GM10266 (cell line): ENCODE data around the gene LTB4R2.
"Not testable (repeated sequence)": the region's sequence is repeated elsewhere in the genome, so short reads cannot be mapped to it uniquely, and the experiment has no call there.

Experiments used
- DNase-seq: peaks from one replicate; pipeline ENCODE4 v3.0.0; 2012; ENCODE audit errors: extremely low spot score
- CTCF ChIP-seq: IDR thresholded peaks from 2 replicates; pipeline ENCODE4 v1.5.1; 2012; ENCODE audit warnings: mild to moderate bottlenecking, low read depth; ENCODE audit not compliant: control insufficient read depth, insufficient read depth; ENCODE audit errors: missing control alignments

LTB4R2 gene

DNA sequence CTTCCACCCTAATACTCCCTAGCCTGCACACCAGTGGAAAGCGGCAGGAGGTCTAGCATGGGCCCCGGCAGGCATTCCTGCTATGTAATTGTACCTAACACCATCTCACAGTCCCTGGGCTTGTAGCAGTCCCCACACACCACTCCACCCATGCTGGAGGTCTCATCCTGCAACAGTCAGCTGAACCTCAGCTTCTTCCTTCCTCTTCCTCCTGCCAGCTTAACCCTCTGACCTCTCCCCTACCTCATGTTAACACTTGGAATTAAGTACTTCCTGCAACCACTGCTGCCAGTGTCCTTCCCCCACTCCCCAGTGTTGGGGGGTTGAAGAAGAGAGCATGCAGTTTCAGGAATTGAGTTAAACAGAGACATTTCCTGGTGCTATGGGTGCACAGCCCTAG lies 17.4 kb downstream of the LTB4R2 start:
- TF ChIP-seq CTCF: no peak
- no peak for DNase-seq

GRCh38 chr14:24327914-24328313 lies 18.0 kb downstream of the LTB4R2 start:
- DNase-seq: not testable (repeated sequence)
- TF ChIP-seq CTCF: peak; percentile 55

DNA sequence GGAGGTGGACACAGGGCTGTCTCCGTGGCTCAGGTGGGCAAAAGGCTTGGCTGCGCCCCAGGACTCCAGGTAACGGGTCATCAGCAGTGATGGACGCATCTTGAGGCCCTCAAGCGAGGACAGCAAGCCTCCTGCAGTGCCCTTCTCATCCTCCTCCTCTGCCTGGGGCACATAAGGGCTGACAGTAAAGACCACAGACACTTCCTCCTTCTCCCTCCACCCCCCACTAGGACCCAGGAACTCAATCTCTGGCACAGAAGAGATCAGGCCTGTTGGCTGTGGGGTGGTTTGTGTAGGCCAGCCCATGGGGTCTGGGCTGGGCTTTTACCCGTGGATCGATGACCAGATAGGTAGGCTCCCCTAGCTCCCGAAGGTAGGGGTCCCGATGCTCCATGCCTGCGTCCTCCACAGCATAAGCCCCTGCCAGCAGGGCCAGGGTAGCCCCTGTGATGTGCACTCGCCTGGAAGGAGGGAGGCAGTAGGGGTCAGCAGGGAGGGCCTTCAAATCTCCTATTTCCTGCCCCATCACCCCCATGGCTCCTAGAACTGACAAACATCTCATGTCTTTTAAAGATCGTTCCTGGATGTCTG lies 19.2 kb downstream of the LTB4R2 start:
- no peak for DNase-seq
- TF ChIP-seq CTCF: no peak

DNA sequence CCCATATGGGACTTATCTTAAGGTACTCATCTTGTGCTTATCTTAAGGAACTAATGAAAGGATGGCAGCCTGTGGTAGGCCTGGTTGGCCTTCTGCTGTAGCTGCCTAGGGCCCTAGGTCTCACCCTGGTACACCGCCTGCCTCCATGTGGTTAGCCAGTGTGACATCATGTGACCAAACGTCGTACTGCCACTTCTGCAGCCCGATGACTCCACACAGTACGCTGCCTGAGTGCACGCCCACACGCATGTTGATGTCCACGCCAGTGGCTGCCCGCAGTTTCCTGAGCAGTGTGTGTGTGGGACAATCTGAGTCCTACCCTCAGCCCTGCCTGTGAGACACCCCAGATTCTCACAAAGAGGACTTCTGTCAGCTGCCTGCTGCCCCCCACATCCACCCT lies 19.8 kb downstream of the LTB4R2 start:
- no peak for DNase-seq
- no peak for TF ChIP-seq CTCF

- TF ChIP-seq CTCF: no peak
- no peak for DNase-seq
Measured at GRCh38 chr14:24330973-24331674, 21.2 kb downstream of the LTB4R2 start.

DNA sequence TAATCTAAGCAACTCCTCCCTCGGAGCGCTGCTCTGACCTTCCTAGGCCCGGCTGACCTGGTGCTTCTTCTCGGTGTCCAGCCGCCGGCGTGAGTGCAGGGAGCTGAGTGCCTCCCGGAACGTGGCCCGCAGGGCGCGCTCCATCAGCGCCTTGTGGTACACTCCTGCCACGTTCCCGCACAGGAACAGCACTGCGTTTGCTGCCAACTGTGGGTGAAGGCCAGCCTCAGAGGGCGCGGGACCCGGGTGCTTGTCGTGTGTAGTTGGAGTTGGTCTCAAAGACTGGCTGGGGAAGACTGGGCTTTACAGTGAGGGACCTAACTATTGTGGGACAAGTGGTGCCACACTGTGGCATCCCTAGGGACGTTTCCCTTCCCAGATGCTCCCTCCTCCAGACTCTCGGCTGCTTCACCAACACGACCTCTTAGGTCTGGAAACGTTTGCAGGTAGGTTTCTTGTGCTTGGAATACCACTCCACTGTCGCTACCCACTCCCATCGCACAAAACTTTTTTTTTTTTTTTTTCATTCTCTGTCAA lies 21.9 kb downstream of the LTB4R2 start:
- no peak for DNase-seq

More for the DNA sequence above, 21.9 kb downstream of the LTB4R2 start:
- no peak for TF ChIP-seq CTCF
